H1 (cell line): Measurements from ENCODE around the gene ACAT2. TPM values are rescaled to one million over a fixed set of nuclear protein-coding genes. Genes with fewer than 3 reads are reported as not detected.

ENCODE experiments used
- CTCF ChIA-PET: fragments of 300-600 bp; sonication (Branson Sonifier 250); formaldehyde crosslinking; loops from one replicate; lab custom pipeline; 2021; ENCODE audit not compliant: partially characterized antibody; lab: Charles Lee
- POLR2A ChIA-PET: fragments of 300-600 bp; sonication (Branson Sonifier 250); formaldehyde crosslinking; loops from one replicate; lab custom pipeline; 2021; ENCODE audit warnings: inconsistent platforms; ENCODE audit not compliant: partially characterized antibody; lab: Charles Lee
- DNase-seq, 2 experiments: peaks; one replicate each; pipeline versions ENCODE4 v3.0.0 to v3.0.0-alpha.2; 2010 to 2022; ENCODE audit warnings: low spot score in 2 of 2, low read depth in 1 of 2, mixed read lengths in 1 of 2
- FAIRE-seq: peaks from 2 replicates; lab custom pipeline; 2011; peaks lifted over from hg19 to GRCh38; lab: Jason Lieb, UNC
- H2AFZ ChIP-seq: 2 replicates; pipeline ENCODE4 v1.8.1; 2012; ENCODE audit warnings: low read length, inconsistent platforms
- H2AK5ac ChIP-seq: 2 replicates; pipeline ENCODE4 v1.6.1; 2013; ENCODE audit warnings: low read depth, low read length
- H2BK120ac ChIP-seq: replicated peaks from 2 replicates; pipeline ENCODE3; 2013; ENCODE audit warnings: low read depth, low read length, inconsistent platforms
- H2BK12ac ChIP-seq: 2 replicates; pipeline ENCODE4 v1.6.1; 2013; ENCODE audit warnings: low read depth, low read length
- H2BK15ac ChIP-seq: 2 replicates; pipeline ENCODE4 v1.6.1; 2013; ENCODE audit warnings: low read length
- H2BK20ac ChIP-seq: 2 replicates; pipeline ENCODE4 v1.6.1; 2013; ENCODE audit warnings: low read length
- H2BK5ac ChIP-seq: 2 replicates; pipeline ENCODE4 v1.6.1; 2013; ENCODE audit warnings: low read depth, low read length
- H3K14ac ChIP-seq: 2 replicates; pipeline ENCODE4 v1.6.1; 2013; ENCODE audit warnings: inconsistent platforms; ENCODE audit not compliant: insufficient read length
- H3K18ac ChIP-seq: 2 replicates; pipeline ENCODE4 v1.6.1; 2013; ENCODE audit warnings: low read length; ENCODE audit errors: extremely low read depth
- H3K23ac ChIP-seq: 2 replicates; pipeline ENCODE4 v1.6.1; 2013; ENCODE audit warnings: inconsistent platforms; ENCODE audit not compliant: insufficient read length
- H3K23me2 ChIP-seq: 2 replicates; pipeline ENCODE4 v1.6.1; 2013; ENCODE audit warnings: low read depth, low read length
- H3K27ac ChIP-seq: 2 replicates; pipeline ENCODE4 v1.6.1; 2011; ENCODE audit warnings: low read depth, low read length, inconsistent platforms
- H3K27me3 ChIP-seq, 4 experiments: replicated peaks in 1 of 4; 1 replicate in 1 of 4; 2 replicates in 3 of 4; pipeline versions ENCODE4 v1.6.1 to v1.8.1; 2011 to 2013; ENCODE audit warnings: low read length in 3 of 4, mild to moderate bottlenecking in 3 of 4, inconsistent platforms in 2 of 4, mixed read lengths in 2 of 4, moderate library complexity in 1 of 4; ENCODE audit not compliant: control insufficient read depth in 3 of 4, insufficient read depth in 3 of 4; ENCODE audit errors: extremely low read depth in 1 of 4
- H3K36me3 ChIP-seq, 4 experiments: 2 replicates each; pipeline versions ENCODE4 v1.6.1 to v1.8.1; 2011 to 2013; ENCODE audit warnings: mild to moderate bottlenecking in 4 of 4, low read length in 3 of 4, moderate library complexity in 2 of 4, control low read depth in 1 of 4, inconsistent platforms in 1 of 4; ENCODE audit not compliant: insufficient read depth in 4 of 4, control insufficient read depth in 2 of 4
- H3K4ac ChIP-seq: replicated peaks from 2 replicates; pipeline ENCODE3; 2013; ENCODE audit warnings: low read length, low read depth, mixed read lengths, inconsistent platforms; ENCODE audit not compliant: insufficient read length
- H3K4me1 ChIP-seq, 4 experiments: replicated peaks in 1 of 4; 1 replicate in 1 of 4; 2 replicates in 3 of 4; pipeline versions ENCODE4 v1.6.1 to v1.8.1; 2011 to 2013; ENCODE audit warnings: low read length in 3 of 4, inconsistent platforms in 2 of 4, mixed read lengths in 1 of 4; ENCODE audit not compliant: insufficient read depth in 4 of 4, control insufficient read depth in 3 of 4
- H3K4me2 ChIP-seq, 2 experiments: 2 replicates each; pipeline versions ENCODE4 v1.6.1 to v1.8.1; 2011 to 2013; ENCODE audit warnings: low read depth in 2 of 2, low read length in 2 of 2, control low read depth in 1 of 2, inconsistent platforms in 1 of 2, mild to moderate bottlenecking in 1 of 2; ENCODE audit not compliant: insufficient read depth in 1 of 2
- H3K4me3 ChIP-seq, 4 experiments: fragments of 200-600, 300-600 bp in 1 of 4; sonication (generic), shearing (Covaris generic), sonication (Bioruptor Twin) in 1 of 4; 2 replicates each; pipeline versions ENCODE4 v1.5.1 to v1.8.1; 2011 to 2016; ENCODE audit warnings: low read length in 4 of 4, low read depth in 3 of 4, control low read depth in 2 of 4, inconsistent platforms in 2 of 4, mild to moderate bottlenecking in 2 of 4, mixed read lengths in 1 of 4, moderate library complexity in 1 of 4; ENCODE audit not compliant: insufficient read depth in 2 of 4; ENCODE audit errors: extremely low read depth in 1 of 4
- H3K56ac ChIP-seq: replicated peaks from 2 replicates; pipeline ENCODE3; 2013; ENCODE audit warnings: low read depth, mild to moderate bottlenecking, mixed read lengths, low read length, inconsistent platforms; ENCODE audit not compliant: insufficient read length
- H3K79me1 ChIP-seq: 2 replicates; pipeline ENCODE4 v1.6.1; 2013; ENCODE audit warnings: low read depth, low read length, control low read depth
- H3K79me2 ChIP-seq, 2 experiments: 2 replicates each; pipeline versions ENCODE4 v1.6.1 to v1.8.1; 2012 to 2013; ENCODE audit warnings: low read length in 2 of 2, mild to moderate bottlenecking in 2 of 2, inconsistent platforms in 1 of 2; ENCODE audit not compliant: insufficient read depth in 2 of 2, control insufficient read depth in 1 of 2
- H3K9ac ChIP-seq, 4 experiments: replicated peaks in 1 of 4; 1 replicate in 1 of 4; 2 replicates in 3 of 4; pipeline versions ENCODE4 v1.6.1 to v1.8.1; 2011 to 2013; ENCODE audit warnings: low read depth in 3 of 4, low read length in 3 of 4, control low read depth in 2 of 4, mild to moderate bottlenecking in 2 of 4, moderate library complexity in 2 of 4, inconsistent platforms in 1 of 4; ENCODE audit errors: extremely low read depth in 1 of 4
- H3K9me3 ChIP-seq, 2 experiments: 2 replicates each; pipeline versions ENCODE4 v1.6.1 to v1.8.1; 2012 to 2013; ENCODE audit warnings: mild to moderate bottlenecking in 2 of 2, moderate library complexity in 2 of 2, control low read depth in 1 of 2, inconsistent platforms in 1 of 2, low read depth in 1 of 2, low read length in 1 of 2, mixed read lengths in 1 of 2; ENCODE audit not compliant: insufficient read depth in 2 of 2
- H4K20me1 ChIP-seq, 2 experiments: replicated peaks in 1 of 2; 2 replicates each; pipeline versions ENCODE3 to v1.8.1; 2011 to 2013; ENCODE audit warnings: inconsistent platforms in 2 of 2, low read length in 2 of 2, mild to moderate bottlenecking in 1 of 2; ENCODE audit not compliant: insufficient read depth in 2 of 2, control insufficient read depth in 1 of 2
- H4K5ac ChIP-seq: 2 replicates; pipeline ENCODE4 v1.6.1; 2013; ENCODE audit warnings: low read length, low read depth, mixed read lengths, inconsistent platforms; ENCODE audit not compliant: insufficient read length
- H4K8ac ChIP-seq: 2 replicates; pipeline ENCODE4 v1.8.0; 2013; ENCODE audit warnings: mild to moderate bottlenecking, moderate library complexity, low read length, inconsistent platforms; ENCODE audit not compliant: insufficient read depth; ENCODE audit errors: extremely low read depth
- H4K91ac ChIP-seq: replicated peaks from 2 replicates; pipeline ENCODE3; 2013; ENCODE audit warnings: low read length, mixed read lengths, inconsistent platforms; ENCODE audit not compliant: insufficient read length
- BCL11A ChIP-seq, 2 experiments: IDR thresholded peaks; one replicate each; pipeline ENCODE4 v1.6.1; 2011; ENCODE audit warnings: low read depth in 2 of 2, low read length in 2 of 2, mild to moderate bottlenecking in 2 of 2
- CEBPB ChIP-seq: IDR thresholded peaks from 2 replicates; pipeline ENCODE4 v1.6.1; 2012; ENCODE audit warnings: low read depth, low read length
- CTBP2 ChIP-seq: IDR thresholded peaks from 2 replicates; pipeline ENCODE4 v1.7.0; 2011; ENCODE audit warnings: borderline replicate concordance, mild to moderate bottlenecking, moderate library complexity, mixed read lengths, low read length; ENCODE audit not compliant: insufficient read depth, insufficient read length
- EP300 ChIP-seq, 2 experiments: IDR thresholded peaks; 1 replicate in 1 of 2; 2 replicates in 1 of 2; pipeline ENCODE4 v1.6.1; 2011 to 2012; ENCODE audit warnings: low read depth in 2 of 2, low read length in 2 of 2, mild to moderate bottlenecking in 2 of 2, borderline replicate concordance in 1 of 2, inconsistent platforms in 1 of 2, moderate library complexity in 1 of 2
- GTF2F1 ChIP-seq: IDR thresholded peaks from 2 replicates; pipeline ENCODE4 v1.6.1; 2012; ENCODE audit warnings: low read depth, low read length, improper control_type of control experiment, borderline replicate concordance
- JUN ChIP-seq: IDR thresholded peaks from 2 replicates; pipeline ENCODE4 v1.6.1; 2011; ENCODE audit warnings: low read depth, mild to moderate bottlenecking, improper control_type of control experiment, low read length
- PHF8 ChIP-seq: fragments of 200-600 bp; sonication (generic); conservative IDR thresholded peaks from 2 replicates; pipeline ENCODE4 v1.7.1; 2012; ENCODE audit warnings: low read depth, mild to moderate bottlenecking, inconsistent platforms, low read length, moderate library complexity
- RAD21 ChIP-seq, 2 experiments: IDR thresholded peaks in 1 of 2; conservative IDR thresholded peaks in 1 of 2; 2 replicates each; pipeline ENCODE4 v1.6.1; 2011; ENCODE audit warnings: low read depth in 2 of 2, low read length in 2 of 2, improper control_type of control experiment in 1 of 2, inconsistent platforms in 1 of 2, mild to moderate bottlenecking in 1 of 2, moderate library complexity in 1 of 2
- SP1 ChIP-seq: IDR thresholded peaks from 2 replicates; pipeline ENCODE4 v1.6.1; 2011; ENCODE audit warnings: low read depth, low read length
- SUZ12 ChIP-seq: fragments of 200-600 bp; sonication (generic); IDR thresholded peaks from 2 replicates; pipeline ENCODE4 v1.6.1; 2012; ENCODE audit warnings: mild to moderate bottlenecking, inconsistent platforms, low read length, moderate library complexity, mixed read lengths
- WGBS, 2 experiments: shearing (Covaris generic) in 1 of 2; methylation state at CpG; one replicate each; pipeline versions ENCODE4 v1.1.6 to v1.1.7; 2013 to 2015; ENCODE audit warnings: low lambda C conversion rate in 2 of 2, mixed read lengths in 2 of 2, inconsistent platforms in 1 of 2, low coverage in 1 of 2, missing lambda C conversion rate in 1 of 2; ENCODE audit not compliant: insufficient replicate concordance in 2 of 2, insufficient coverage in 1 of 2, insufficient read length in 1 of 2; ENCODE audit errors: extremely low coverage in 1 of 2, missing lambda C conversion rate in 1 of 2; 5-methylcytosine and 5-hydroxymethylcytosine counted together
- polyA plus RNA-seq, 7 experiments: library from polyadenylated mRNA; depleted of rRNA in 3 of 7; stranded (reverse) in 5 of 7; unstranded in 2 of 7; fragments of >200 nt in 5 of 7; fragments of 200-250 nt in 2 of 7; gene quantifications; 1 replicate in 5 of 7; 2 replicates in 1 of 7; 4 replicates in 1 of 7; pipeline versions ENCODE4 v1.2.1 to v1.2.3, GENCODE V29; 2011 to 2013; ENCODE audit warnings: missing spikeins in 2 of 7, mixed read lengths in 2 of 7
- total RNA-seq: library from RNA; stranded (reverse); fragmentation: NEBNext Ultra II Directional; extraction: Animal tissue kit (Norgen Biotek cat#: 25700); gene quantifications from 2 replicates; pipeline ENCODE4 v1.2.1, GENCODE V29; 2021
- TF ChIP-seq, protein P1 (sequence below), 3 experiments: IDR thresholded peaks; 1 replicate in 2 of 3; 2 replicates in 1 of 3; pipeline versions ENCODE4 v1.5.1 to v1.6.1; 2011; ENCODE audit warnings: low read length in 3 of 3, mild to moderate bottlenecking in 3 of 3, inconsistent platforms in 2 of 3, low read depth in 1 of 3, moderate library complexity in 1 of 3; ENCODE audit not compliant: insufficient read depth in 1 of 3; ENCODE audit errors: control extremely low read depth in 1 of 3

ACAT2 gene
- total and polyA plus RNA-seq, 2 of the 8 experiments (the other 6 are each of a cell fraction or from before 2014, with no cell fraction given), result 61.6 to 166 TPM

DNA sequence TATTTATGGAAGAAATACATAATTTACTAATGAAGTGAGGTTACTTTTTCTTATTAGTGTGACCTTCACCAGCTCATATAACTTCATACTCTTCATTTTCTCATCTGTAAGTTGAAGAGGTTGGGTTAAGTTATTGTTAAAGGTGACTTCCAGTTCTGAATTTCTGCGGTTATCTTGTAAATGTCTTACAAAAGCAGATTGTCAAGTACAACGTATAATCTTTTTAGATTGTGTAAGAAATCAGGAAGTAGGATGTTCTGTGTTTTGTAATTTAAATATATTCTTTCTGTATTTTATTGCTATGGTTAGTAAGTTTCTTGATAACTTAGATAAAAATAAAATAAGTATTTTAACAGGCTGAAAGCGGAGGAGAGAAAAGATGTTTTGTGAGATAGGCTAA, 22.5 kb upstream of the ACAT2 start:
- H3K79me2 ChIP-seq, result peaks cover 14 to 88% of the 10 kb centered on the region in 2 experiments
- no peak overlapping the region for H3K14ac ChIP-seq
- 95% methylated on average over 3 of the region's 3 CpGs; no CpG with 5 or more reads in 1 of the 2 experiments for WGBS, 2 experiments
- no peak overlapping the region for H3K4me2 ChIP-seq
- H3K27ac ChIP-seq, result no peak overlapping the region
- H3K4ac ChIP-seq, result no peak overlapping the region
- no peaks in the 10 kb centered on the region for H3K27me3 ChIP-seq
- H2BK15ac ChIP-seq, result no peak overlapping the region
- no peaks in the 10 kb centered on the region for H3K9me3 ChIP-seq
- ChIA-PET CTCF (no interaction called here), POLR2A (interaction anchor here (0.9 to 4.6 kb wide), 3 partner anchors 11 to 21 kb away, joined by 3 to 43 read pairs (median 19); partner anchors contain the start of genes ACAT2 and WTAP)
- no peak overlapping the region for H2BK12ac ChIP-seq
- no peak overlapping the region for H3K9ac ChIP-seq
- H4K20me1 ChIP-seq, result peaks cover 9 to 13% of the 10 kb centered on the region in 2 experiments
- H3K23me2 ChIP-seq, result no peaks in the 10 kb centered on the region
- no peak overlapping the region for H3K18ac ChIP-seq
- no peak overlapping the region for H4K91ac ChIP-seq
- H2AFZ ChIP-seq, result no peak overlapping the region
- H4K8ac ChIP-seq, result no peak overlapping the region
- no peak overlapping the region for H3K23ac ChIP-seq
- DNase-seq, result no peak
- no peak for FAIRE-seq
- H3K56ac ChIP-seq, result no peak overlapping the region
- no peak overlapping the region for H2BK20ac ChIP-seq
- no peak overlapping the region for H4K5ac ChIP-seq
- H3K79me1 ChIP-seq, result no peaks in the 10 kb centered on the region
- no peak overlapping the region for H3K4me3 ChIP-seq
- no peak overlapping the region for H2BK5ac ChIP-seq
- H3K4me1 ChIP-seq, result peaks cover 0 to 3% (median 0%) of the 10 kb centered on the region in 4 experiments; a peak in 1 of 7 replicates
- H2BK120ac ChIP-seq, result no peak overlapping the region
- H3K36me3 ChIP-seq, result peaks cover 10 to 77% (median 43%) of the 10 kb centered on the region in 4 experiments
- H2AK5ac ChIP-seq, result no peak overlapping the region
- no peak for TF ChIP-seq SUZ12
- no peak for TF ChIP-seq CEBPB
- TF ChIP-seq JUN, result no peak
- TF ChIP-seq PHF8, result no peak
- TF ChIP-seq BCL11A (IDR thresholded peaks at IDR 0.05; ENCODE audit: low read depth in 2 of 2, low read length in 2 of 2), result no peak
- no peak for TF ChIP-seq SP1
- TF ChIP-seq, protein P1, sequence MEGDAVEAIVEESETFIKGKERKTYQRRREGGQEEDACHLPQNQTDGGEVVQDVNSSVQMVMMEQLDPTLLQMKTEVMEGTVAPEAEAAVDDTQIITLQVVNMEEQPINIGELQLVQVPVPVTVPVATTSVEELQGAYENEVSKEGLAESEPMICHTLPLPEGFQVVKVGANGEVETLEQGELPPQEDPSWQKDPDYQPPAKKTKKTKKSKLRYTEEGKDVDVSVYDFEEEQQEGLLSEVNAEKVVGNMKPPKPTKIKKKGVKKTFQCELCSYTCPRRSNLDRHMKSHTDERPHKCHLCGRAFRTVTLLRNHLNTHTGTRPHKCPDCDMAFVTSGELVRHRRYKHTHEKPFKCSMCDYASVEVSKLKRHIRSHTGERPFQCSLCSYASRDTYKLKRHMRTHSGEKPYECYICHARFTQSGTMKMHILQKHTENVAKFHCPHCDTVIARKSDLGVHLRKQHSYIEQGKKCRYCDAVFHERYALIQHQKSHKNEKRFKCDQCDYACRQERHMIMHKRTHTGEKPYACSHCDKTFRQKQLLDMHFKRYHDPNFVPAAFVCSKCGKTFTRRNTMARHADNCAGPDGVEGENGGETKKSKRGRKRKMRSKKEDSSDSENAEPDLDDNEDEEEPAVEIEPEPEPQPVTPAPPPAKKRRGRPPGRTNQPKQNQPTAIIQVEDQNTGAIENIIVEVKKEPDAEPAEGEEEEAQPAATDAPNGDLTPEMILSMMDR (IDR thresholded peaks at IDR 0.05; ENCODE audit: control extremely low read depth in 1 of 3, insufficient read depth in 1 of 3, low read depth in 1 of 3, low read length in 3 of 3), result no peak
- TF ChIP-seq GTF2F1, result no peak
- TF ChIP-seq EP300 (IDR thresholded peaks at IDR 0.05; ENCODE audit: borderline replicate concordance in 1 of 2, low read depth in 2 of 2, low read length in 2 of 2), result no peak
- TF ChIP-seq RAD21 (IDR thresholded peaks at IDR 0.05 in 1 of 2, conservative IDR thresholded peaks at IDR 0.05 in 1 of 2; ENCODE audit: low read depth in 2 of 2, low read length in 2 of 2), result no peak
- TF ChIP-seq CTBP2, result no peak
